Dermis blood vessel endothelial cell (primary cell): ENCODE results near the gene ANKRD11. TPM values are rescaled to one million over a fixed set of nuclear protein-coding genes. Genes with fewer than 3 reads are reported as not detected.

Experiments
- DNase-seq: peaks from one replicate; pipeline ENCODE4 v3.0.0; 2010
- total RNA-seq: library from RNA; depleted of rRNA; stranded (reverse); fragments of >200 nt; gene quantifications from 2 replicates; pipeline ENCODE4 v1.2.3, GENCODE V29; 2014

The ANKRD11 gene
- total RNA-seq, 1 donor from 2014 or later: 55.5 TPM

- no peak for DNase-seq
These were observed 196.9 kb downstream of the ANKRD11 start for GRCh38 chr16:89293276-89294143.

GRCh38 chr16:89292443-89293078 lies 197.8 kb downstream of the ANKRD11 start:
- no peak for DNase-seq

DNA sequence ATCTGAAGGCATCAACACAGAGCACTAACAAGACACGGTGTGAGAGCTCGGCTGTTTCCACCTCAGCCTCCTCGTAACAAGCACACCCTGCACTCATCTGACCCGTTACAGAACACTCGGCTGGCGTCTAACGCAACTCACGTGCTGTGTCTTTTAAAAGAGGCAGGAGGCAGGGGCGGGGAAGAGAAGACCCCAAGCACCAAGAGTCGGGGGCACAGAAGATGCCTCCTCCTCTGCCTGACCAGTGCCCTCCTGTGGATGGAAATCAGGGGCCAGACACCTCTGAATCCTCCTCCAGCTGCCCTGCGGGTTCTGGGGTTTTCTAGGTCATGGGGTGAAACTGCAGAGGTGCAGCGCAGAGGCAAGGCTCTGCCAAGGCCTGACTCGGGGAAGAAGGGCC lies 198.6 kb downstream of the ANKRD11 start:
- DNase-seq: no peak

DNA sequence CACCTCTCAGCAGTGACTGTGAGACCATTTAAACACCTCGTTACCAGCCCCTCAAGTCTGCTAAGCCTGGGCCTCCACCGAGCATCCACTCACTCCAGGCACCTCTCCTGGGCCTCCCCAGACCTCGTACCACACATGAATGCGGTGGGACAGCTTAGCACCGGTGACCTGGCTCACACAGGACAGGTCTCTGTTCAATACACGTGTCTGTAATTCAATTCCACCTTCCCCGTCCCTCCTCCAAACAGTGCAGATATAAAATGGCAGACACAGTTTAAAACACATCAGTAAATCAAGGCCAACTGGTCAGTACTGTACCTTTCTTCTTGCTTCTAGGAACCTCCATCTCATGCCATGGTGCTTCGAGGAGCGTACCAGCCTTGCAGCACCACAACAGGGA lies 199.0 kb downstream of the ANKRD11 start:
- no peak for DNase-seq

- DNase-seq: no peak
These were observed 199.5 kb downstream of the ANKRD11 start for GRCh38 chr16:89290887-89291286.

GRCh38 chr16:89290472-89290871 lies 199.9 kb downstream of the ANKRD11 start:
- DNase-seq: no peak

DNA sequence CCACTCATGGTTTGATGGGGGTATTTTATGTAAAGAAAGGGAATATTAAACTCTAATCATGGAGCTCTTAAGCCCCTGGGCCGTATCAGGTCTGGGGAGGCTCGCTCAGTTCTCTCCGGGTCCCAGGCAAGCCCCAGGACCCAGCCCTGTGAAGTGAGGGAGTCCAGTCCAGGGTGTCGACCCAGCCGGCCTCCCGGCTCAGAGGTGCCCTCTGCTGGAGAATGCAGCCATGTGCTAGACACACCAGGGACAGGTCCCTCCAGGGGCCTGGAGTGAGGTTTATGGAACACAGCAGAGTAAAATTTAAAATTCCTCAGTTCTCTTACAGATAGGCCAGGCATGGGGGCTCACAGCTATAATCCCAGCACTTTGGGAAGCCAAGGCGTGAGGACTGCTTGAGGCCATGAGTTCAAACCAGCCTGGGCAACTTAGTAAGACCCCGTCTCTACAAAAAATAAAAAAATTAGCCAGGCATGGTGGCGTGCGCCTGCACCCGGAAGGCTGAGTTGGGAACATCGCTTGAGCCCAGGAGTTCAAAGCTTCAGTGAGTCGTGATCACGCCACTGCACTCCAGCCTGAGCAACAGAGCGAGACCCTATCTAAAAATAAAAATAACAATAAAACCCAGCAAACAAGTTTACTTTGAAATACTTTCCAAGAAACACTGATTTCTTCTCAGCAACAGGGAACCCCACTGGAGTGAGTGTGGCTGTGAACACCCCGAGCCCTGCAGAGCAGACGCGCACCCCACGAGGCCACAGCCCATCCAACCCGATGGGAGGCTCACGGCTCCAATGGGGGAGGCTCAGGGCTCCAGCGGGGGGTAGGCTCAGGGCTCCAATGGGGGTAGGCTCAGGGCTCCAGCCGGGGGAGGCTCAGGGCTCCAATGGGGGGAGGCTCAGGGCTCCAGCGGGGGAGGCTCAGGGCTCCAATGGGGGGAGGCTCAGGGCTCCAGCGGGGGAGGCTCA lies 200.6 kb downstream of the ANKRD11 start:
- peak; percentile 84 for DNase-seq

DNA sequence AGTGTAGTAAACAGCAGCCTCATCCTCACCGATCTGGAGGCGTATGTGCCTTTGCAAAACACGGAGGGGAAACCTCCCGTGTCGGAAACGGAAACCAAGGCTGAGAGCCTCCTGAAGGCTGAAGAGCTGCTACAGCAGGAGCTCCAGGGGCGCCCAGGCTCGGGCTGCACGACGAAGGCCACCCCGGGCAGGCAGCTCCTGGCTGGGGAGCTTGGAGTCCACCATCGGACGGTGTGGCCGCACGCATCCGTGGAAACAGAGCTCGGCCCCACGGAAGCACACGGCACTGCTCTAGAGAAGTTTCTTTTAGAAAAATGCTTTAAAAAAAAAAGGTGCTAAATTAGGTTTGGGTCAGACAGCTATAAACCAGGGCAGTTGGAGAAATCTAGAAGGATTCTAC lies 201.4 kb downstream of the ANKRD11 start:
- DNase-seq: no peak

DNA sequence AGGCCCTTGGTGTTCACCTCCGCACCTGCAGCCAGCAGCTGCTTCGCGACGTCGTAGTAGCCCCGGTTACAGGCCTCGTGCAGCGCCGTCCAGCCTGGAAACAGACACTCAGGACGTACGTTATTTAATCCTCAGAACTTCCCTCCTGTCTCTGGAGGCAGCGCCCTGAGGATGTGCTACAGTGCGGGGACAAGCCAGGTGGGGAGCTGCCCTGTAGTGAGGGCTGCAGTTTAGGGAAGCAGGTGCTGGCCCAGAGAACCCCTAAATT lies 201.8 kb downstream of the ANKRD11 start:
- DNase-seq: no peak

DNA sequence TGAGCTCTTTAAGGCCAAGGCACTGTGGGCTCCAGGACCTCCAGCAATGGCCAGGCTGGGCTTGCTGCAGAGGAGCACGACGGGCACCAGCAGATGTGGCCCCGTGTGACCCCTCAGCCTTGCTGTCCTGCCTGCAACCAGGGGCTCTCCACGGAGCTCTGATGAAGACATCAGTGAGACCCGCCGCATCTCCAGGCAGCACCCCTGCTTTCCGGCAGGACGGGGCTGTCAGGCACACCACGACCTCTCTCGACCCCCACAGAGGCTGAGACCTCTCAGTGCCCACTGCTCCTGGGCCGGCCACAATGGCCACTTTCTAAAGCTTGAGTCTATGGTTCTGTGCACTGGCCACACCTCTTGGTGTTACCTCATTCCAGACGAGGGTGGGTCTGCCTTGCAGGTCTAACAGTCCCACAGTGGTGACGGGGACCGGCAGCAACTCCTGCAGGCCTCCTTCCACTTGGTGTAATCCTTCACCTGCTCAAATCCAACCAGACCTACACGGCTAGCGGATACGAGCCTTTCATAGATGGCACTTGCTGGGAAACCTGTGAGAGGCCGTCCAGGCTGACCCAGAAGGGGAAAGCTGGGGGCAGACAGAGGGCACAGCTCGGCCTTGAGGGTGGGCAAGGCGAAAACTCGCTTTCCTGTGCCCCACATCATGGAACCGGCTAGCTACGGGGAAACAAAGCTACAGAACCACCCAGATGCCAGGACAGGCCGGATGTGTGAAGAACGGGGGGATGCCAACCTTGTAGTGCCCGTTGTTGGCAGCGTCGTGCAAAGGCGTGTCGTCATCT lies 202.4 kb downstream of the ANKRD11 start:
- no peak for DNase-seq

GRCh38 chr16:89286096-89286495 lies 204.3 kb downstream of the ANKRD11 start:
- no peak for DNase-seq

DNA sequence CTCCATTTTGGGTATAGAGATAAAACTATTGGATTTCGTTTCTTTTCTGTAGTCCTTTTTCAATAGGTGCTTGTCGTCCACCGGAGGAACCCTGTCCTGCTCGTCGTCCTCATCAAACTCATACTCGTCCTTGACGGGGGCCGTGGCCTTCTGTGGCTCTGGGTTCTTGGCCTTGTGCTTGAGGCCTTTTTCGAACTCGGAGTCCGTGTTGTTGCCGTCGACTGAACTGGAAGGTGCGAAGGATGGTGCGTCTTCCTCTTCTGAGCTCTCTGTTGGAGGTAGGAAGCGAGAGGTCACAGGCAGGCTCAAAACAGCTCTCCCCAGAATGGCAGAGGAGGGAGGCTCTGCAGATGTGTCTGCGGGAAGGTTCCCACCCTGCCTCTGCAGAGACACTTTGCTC lies 205.0 kb downstream of the ANKRD11 start:
- no peak for DNase-seq

DNA sequence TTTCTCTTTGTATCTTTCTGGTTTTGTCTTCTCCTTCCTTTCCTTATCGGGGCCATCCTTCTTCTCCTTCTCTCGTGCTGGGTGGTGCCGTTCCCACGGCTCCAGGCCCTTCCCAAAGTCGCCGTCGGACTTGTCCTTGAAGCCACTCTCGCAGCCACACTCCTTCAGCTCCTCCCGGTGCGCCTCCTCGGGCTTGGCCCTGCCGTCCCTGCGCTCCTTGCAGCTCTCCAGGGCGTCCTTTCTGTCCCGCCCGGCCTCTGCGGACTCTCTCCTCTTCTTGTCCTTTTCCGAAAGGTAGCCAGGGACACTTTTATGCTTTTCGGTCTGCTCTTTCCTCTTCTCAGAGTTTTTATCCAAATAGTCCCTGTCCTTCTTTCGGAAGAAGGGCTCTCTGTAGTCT lies 206.9 kb downstream of the ANKRD11 start:
- DNase-seq: no peak

DNA sequence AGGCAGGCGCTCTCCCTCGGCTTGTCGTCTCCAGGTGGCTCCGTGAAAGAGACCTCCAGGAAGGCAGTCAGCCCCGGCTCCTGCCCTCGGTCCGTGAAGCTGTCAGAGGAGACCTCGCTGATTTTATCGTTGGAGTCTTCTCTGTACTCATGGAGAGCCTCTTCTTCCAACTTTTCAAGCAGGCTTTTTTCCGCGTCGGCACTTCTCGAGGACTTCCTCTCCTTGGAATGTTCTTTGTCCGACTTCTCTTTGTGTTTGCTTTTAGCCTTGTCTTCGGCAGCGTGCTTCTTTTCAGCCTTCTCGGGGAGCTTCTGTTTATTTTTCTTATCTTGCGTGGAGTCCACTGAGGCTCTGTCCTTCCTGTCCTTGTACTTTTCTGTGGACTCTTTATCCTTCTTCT lies 207.8 kb downstream of the ANKRD11 start:
- no peak for DNase-seq

DNA sequence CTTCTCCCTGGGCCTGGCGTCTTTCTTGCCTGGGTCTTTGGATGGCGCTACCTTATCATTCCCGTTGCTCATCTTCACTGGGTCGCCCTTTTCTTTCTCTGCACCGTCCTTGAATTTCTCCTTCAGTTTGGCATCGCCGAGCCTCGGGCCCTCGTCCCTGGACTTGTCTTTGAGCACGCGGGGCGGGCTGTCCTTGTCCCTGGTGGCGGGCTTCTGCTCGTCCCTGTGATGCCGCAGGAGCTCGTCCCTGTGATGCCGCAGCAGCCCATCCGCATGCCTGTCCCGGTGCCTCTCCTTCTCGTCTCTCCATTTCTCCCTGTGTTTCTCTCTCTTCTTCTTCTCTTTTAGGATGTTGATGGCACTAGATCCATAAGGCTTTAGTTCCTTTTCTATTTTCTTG lies 208.5 kb downstream of the ANKRD11 start:
- no peak for DNase-seq

GRCh38 chr16:89281189-89281577 lies 209.2 kb downstream of the ANKRD11 start:
- DNase-seq: no peak

DNA sequence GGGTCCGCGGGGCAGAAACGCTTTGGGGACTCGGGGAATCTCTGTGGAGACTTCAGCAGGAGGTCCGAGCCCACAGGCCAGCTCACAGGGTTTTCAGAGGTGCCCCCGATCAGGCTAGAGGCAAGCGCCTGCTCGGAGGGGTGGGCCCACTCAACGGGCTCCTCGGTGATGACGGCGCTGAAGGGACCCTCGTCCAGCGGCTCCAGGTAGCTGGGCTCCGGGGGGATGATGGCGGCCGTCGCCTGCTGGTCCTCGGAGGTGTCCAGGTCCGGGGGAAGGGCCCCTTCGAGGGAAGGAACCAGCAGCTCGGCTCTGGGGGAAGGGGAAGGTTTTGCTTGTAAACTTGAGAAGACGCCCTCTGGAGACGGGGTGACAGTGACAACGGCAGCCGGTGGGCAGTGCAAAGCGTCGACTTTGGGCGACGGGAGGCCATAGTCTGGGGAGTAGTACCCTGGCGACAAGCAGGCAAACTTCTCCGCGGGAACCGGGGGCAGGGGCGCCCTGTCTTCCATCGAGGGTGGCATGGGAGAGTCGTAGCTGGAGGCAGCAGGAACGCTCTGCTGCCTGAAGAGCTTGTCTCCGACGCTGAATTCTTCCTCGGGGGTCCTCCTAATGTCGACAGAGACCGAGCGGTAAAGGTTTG lies 209.7 kb downstream of the ANKRD11 start:
- no peak for DNase-seq

- no peak for DNase-seq
These were observed 210.5 kb downstream of the ANKRD11 start for GRCh38 chr16:89279666-89280481.

- DNase-seq: no peak
These were observed 211.7 kb downstream of the ANKRD11 start for GRCh38 chr16:89278441-89279240.

GRCh38 chr16:89277641-89278341 lies 212.6 kb downstream of the ANKRD11 start:
- no peak for DNase-seq
